LNCAP (cell line): Measurements from ENCODE around the gene CCR4.

ENCODE experiments used
- TF ChIP-seq, protein P1 (sequence below): fragments of 450-650 bp; IDR thresholded peaks from 2 replicates; pipeline ENCODE4 v1.5.1; 2017; ENCODE audit warnings: mild to moderate bottlenecking

The CCR4 gene

DNA sequence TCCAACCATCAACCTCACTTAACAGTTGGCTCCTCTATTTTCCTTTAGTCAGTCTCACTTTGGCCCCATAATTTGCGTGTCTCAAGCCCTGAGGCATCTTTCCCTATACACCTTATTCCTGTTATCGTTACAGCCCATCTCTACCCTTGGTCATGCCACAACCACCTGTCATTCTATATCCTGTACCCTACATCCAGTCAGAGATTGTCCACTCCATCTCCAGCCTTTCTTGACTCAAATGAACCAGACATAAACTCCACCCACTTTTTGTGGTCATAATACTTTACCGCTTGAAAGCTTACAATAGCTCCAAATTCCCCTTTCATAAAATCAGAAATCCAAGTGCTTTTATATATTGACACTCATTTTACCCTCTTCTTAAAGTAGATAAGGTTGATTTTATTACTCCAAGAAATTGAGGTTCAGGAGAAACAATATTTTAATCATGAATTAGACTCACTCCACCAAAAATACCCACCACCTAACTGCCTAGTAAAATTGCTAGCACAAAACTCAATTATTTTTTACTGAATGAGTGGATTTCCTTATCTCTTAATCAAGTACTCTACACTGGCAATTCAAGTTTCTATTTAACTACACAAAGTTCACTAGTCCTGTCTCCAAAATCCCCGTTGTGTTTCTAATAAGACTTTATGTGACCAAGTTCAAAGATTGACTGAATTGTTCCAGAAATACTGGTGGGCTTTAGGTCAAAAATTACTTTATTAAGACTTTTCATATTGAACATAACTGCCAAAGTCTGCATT is 9.1 kb downstream of the CCR4 start:
- TF ChIP-seq, protein P1, sequence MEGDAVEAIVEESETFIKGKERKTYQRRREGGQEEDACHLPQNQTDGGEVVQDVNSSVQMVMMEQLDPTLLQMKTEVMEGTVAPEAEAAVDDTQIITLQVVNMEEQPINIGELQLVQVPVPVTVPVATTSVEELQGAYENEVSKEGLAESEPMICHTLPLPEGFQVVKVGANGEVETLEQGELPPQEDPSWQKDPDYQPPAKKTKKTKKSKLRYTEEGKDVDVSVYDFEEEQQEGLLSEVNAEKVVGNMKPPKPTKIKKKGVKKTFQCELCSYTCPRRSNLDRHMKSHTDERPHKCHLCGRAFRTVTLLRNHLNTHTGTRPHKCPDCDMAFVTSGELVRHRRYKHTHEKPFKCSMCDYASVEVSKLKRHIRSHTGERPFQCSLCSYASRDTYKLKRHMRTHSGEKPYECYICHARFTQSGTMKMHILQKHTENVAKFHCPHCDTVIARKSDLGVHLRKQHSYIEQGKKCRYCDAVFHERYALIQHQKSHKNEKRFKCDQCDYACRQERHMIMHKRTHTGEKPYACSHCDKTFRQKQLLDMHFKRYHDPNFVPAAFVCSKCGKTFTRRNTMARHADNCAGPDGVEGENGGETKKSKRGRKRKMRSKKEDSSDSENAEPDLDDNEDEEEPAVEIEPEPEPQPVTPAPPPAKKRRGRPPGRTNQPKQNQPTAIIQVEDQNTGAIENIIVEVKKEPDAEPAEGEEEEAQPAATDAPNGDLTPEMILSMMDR, result no peak

DNA sequence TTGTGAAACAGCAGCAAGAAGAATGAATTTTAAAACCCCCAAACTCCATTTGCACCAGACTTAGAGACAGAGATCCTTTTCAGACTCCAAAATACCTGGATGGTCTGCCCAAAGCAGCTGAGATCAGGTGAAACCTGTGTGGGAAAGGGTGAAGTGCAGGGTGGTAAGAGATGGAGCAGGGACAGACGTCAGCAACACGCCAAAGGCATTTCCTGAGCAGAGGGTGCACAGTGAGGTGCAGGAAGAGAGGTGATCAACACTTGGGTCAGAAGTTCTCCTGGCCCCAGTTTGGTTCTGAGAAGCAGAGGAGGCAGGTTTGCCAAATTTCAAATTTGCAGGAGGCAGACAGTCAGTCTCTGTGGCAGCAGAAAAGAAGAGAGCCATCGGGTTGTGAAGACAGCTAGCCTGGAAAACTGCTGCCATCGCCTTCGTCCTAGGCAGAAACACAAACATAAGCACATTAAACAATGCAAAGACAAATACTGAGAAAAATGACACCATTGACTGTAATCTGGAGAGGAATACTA is 9.8 kb downstream of the CCR4 start:
- TF ChIP-seq, protein P1, result no peak

DNA sequence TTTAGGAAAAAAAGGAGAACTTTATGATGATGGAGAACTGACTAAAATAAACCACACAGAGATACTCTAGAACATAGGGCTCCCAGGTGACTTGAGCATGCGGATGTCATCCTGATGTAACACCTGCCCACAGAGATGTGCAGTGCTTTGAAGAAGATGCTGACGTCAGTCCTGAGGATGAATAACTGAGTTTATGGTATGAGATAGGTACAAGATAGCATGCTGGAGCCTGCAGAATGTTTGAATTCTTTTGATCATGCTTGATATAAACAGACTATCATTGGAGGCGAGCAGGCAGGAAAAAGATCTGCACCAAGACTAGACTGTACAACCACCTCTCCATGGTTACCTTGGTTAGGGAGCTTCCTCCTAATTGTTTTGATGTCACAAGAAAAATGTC is 12.4 kb downstream of the CCR4 start:
- TF ChIP-seq, protein P1, result no peak

DNA sequence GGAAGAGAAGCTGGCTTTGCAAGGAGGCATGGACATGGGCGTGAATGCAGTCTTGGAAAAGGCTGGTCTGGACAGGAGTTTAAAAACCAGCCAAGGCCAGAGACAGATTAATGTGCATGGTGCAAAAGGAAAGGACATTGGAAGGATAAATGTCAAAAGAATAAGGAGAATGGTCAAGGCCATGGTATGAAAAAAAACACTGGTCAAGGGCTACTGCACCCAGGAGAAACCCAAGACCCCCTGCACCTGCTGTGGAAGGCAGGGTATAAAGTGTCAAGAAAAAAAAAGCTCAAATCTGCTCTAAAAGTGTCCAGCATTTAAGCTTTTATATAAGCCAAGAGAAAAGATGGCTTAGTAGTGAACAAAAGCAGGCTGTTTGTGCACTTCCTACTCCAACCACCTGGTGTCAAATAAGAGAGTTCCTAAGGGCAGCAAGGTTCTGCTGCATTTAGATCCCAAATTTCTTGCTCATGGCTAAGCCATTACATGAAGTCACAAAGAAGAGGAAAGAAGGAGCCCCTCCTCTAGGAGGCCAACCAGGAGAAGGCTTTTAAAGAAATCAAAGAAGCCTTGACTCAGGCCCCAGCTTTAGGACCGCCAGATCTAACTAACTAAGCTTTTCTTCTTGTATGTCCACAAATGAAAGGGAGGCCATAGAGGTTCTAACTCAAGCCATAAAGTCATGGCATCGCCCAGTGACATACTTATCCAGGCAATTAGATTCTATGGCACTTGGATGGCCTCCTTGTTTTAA is 16.9 kb downstream of the CCR4 start:
- TF ChIP-seq, protein P1, result no peak

DNA sequence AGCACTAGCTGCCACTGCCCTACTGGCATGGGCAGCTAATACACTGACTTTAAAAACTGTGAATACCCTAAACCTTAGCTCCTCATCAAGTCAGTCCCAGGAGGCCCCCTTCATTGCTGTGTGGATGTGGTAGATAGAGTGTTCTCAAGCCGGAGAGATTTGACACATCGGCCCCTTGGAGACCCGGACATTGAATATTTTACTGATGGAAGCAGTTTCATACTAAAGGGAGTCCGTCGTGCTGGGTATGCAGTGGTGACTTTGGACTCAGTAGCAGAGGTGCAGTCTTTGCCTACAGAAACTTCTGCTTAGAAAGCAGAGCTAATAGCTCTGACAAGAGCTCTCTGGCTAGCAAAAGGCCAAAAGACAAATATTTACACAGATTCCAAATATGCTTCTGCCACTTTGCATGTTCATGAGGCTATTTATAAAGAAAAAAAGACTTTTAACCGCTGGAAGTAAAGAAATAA is 17.5 kb downstream of the CCR4 start:
- TF ChIP-seq, protein P1, result no peak

DNA sequence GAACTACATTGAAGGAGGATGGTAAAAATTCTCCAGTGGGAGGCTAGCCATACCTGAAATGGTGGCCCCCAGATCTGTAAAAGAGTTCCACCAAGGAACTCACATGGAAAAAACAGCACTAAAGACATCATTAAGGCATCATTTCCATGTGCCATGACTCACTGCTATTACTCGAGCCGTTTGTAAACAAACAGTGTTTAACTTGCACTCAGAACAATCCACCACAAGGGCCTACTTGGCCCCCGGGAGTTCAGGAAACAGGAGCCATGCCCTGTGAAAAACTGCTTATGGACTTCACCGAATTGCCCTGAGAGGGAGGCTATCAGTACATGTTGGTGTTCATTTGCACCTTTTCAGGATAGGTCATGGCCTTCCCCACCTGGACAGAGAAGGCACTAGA is 18.2 kb downstream of the CCR4 start:
- TF ChIP-seq, protein P1, result no peak

DNA sequence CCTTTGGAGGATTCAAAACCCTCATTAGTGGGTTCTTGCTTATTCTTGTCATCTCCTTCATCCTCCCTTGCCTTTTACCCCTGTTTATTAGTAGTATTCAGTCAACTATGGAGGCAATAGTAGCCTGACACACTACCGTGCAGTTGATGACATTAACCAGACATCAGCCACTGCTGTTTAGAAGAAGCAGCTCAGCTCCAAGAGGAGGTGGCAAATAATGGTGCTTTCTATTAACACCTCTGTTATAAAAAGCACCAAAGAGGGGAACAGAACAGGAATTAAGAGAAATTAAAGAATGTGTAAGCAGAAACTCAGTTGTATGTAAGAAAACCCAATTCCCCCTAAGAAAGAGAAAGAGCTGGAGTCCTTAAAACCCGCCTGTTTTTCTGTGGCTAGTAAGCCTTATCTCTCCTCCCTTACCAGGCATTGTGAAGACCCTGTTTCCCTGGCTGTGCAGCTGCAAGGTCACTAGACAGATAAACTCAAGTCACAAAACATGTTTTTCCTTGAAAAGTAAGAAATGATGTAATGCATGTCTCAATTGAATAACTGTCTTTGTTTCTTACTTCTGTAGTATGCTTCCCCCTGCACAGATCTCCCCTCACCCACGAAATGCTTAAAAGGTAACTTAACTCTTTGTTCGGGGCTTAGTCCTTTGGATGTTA is 21.2 kb downstream of the CCR4 start:
- TF ChIP-seq, protein P1, result no peak
